ENCODE data around the gene TMEM132E.

DNA sequence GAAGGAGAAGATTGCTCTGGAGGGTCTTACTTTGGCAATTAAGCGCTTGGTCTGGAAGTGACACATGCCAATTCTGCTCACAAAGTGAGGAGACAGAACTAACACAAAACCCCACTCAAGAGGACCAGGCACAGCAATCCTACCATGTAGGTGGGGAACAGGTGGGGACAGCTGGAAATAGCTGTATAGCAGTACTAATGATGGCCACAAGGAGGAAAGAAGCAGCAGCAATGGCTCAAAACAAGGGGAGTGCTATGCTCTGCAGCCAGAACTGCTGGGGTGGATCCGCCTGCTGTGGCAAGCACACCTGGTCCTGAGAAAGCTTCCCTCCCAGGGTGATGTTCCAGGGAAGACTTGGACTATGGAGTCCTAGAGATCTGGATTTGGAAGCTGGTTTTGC, 17.0 kb upstream of the TMEM132E start:
- no peak for TF ChIP-seq EP300 (IDR thresholded peaks at IDR 0.05)
- TF ChIP-seq, protein P1, sequence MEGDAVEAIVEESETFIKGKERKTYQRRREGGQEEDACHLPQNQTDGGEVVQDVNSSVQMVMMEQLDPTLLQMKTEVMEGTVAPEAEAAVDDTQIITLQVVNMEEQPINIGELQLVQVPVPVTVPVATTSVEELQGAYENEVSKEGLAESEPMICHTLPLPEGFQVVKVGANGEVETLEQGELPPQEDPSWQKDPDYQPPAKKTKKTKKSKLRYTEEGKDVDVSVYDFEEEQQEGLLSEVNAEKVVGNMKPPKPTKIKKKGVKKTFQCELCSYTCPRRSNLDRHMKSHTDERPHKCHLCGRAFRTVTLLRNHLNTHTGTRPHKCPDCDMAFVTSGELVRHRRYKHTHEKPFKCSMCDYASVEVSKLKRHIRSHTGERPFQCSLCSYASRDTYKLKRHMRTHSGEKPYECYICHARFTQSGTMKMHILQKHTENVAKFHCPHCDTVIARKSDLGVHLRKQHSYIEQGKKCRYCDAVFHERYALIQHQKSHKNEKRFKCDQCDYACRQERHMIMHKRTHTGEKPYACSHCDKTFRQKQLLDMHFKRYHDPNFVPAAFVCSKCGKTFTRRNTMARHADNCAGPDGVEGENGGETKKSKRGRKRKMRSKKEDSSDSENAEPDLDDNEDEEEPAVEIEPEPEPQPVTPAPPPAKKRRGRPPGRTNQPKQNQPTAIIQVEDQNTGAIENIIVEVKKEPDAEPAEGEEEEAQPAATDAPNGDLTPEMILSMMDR (IDR thresholded peaks at IDR 0.05): no peak
